Stimulated activated CD4-positive, alpha-beta T cell treated with anti-CD3 and anti-CD28 coated beads, Interleukin-12 subunit alpha, Interleukin-12 subunit beta, amount 100 ng/mL, for 24 hours (primary cell): Measurements from ENCODE around the gene TLCD3B.

Experiments used
- DNase-seq, 2 experiments: peaks; one replicate each; pipeline ENCODE4 v3.0.0-alpha.2; 2020; ENCODE audit warnings: low read depth in 2 of 2

TLCD3B gene, protein sequence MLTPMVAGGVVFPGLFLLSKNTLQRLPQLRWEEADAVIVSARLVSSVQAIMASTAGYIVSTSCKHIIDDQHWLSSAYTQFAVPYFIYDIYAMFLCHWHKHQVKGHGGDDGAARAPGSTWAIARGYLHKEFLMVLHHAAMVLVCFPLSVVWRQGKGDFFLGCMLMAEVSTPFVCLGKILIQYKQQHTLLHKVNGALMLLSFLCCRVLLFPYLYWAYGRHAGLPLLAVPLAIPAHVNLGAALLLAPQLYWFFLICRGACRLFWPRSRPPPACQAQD

GRCh38 chr16:30030841-30031413 lies at the start of gene TLCD3B:
Gene TLCD3B (minus strand): TSS chr16:30031271. CDS start chr16:30030527, 744 bp downstream.
- no peak for DNase-seq

DNA sequence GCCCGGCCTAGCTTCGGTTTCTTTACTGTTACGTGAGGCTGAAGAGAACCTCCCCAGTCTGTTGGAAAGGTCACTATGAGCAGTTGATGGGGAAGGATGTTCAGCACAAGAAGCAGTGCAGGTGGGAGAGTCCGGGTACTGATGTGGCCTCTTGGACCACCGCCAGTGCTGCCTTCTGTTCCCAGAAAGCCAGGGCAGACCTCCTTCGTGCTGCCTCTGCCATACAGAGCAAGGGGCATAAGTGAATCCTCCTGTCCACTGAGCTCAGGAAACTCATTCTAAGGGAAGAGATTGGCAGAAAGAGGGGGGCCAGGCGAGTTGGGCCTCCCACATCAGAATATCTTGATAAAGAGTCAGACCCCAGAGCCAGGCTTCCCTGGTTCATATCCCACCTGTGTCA lies 48.4 kb upstream of the TLCD3B start:
- no peak for DNase-seq

- DNase-seq = no peak
These were observed 47.7 kb upstream of the TLCD3B start for GRCh38 chr16:30078744-30079143.

- DNase-seq = no peak
These were observed 46.6 kb upstream of the TLCD3B start for GRCh38 chr16:30077656-30078055.

- no peak for DNase-seq
These were observed 45.3 kb upstream of the TLCD3B start for GRCh38 chr16:30076276-30076791.

GRCh38 chr16:30075503-30076275 lies 44.6 kb upstream of the TLCD3B start, which contains the start of gene PPP4C:
Gene PPP4C (plus strand): TSS chr16:30075994. CDS start chr16:30076378, 384 bp downstream.
- peak; percentile 77 to 91 for DNase-seq

GRCh38 chr16:30070490-30070889 lies 39.4 kb upstream of the TLCD3B start:
- no peak for DNase-seq

GRCh38 chr16:30069611-30070462 lies 38.8 kb upstream of the TLCD3B start:
- no peak for DNase-seq

GRCh38 chr16:30068750-30069610 lies 37.9 kb upstream of the TLCD3B start:
- DNase-seq = no peak

DNA sequence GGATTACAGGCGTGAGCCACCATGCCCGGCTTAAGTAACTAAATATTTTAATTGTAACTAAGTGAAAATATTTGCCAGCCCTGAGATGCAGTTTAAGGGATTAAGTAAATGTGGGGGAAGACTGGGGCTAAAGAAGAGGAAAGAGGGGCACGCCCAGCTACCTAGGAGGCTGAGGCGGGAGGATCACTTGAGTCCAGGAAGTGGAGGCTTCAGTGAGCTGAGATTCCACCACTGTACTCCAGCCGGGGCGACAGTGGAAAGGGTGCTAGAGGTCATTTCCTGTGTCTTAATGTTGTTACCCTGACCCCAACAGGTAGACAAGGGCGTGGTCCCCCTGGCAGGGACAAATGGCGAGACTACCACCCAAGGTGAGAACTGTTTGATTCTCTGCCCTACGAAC lies 37.3 kb upstream of the TLCD3B start:
- DNase-seq = no peak

GRCh38 chr16:30067584-30067916 lies 36.5 kb upstream of the TLCD3B start:
- DNase-seq = no peak

DNA sequence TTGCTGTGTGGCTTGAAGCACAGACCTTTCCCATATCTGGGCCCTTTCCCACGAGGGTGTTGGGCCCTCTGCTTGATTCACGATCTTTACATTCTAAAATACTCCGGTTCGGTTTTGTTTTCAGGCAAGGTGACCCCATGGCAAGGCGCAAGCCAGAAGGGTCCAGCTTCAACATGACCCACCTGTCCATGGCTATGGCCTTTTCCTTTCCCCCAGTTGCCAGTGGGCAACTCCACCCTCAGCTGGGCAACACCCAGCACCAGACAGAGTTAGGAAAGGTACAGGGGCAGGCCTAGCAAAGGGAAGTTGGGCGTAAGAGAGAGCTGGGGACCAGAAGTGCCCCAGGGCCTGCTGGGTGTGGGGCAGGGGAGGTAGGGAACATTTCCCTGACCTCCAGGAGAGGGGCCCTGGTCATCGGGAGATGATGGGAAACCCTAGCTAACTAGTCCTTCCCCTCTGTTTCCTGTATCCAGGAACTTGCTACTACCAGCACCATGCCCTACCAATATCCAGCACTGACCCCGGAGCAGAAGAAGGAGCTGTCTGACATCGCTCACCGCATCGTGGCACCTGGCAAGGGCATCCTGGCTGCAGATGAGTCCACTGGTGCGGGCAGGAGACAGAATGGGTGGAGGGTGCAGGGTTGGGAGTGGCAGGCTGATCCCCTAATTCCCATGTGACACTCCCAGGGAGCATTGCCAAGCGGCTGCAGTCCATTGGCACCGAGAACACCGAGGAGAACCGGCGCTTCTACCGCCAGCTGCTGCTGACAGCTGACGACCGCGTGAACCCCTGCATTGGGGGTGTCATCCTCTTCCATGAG lies 35.9 kb upstream of the TLCD3B start:
- DNase-seq = no peak

GRCh38 chr16:30065943-30066760 lies 35.1 kb upstream of the TLCD3B start:
- DNase-seq = no peak

GRCh38 chr16:30065102-30065942 lies 34.3 kb upstream of the TLCD3B start, which contains the start of gene ALDOA:
Gene ALDOA (plus strand): TSS chr16:30065760. CDS start chr16:30066898, 1,138 bp downstream.
- peak; percentile 93 to 99 for DNase-seq

DNA sequence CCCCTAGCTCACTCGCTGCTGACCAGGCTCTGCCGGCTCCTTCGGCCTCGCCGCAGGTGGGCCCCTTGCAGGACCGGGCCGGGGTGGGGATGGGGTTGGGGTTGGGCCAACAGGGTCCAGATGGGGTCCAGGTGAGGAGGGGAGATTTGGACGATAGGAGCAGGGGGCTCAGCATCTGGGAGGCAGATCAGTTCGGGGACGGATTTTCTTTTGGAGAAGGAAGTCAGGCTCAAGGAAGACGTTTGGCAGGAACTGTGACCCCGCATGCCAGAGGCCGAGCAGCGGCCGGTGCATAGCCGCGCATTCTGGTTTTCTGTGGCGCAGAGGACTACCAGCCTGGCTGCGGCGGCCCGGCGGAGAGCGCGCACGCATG lies 33.6 kb upstream of the TLCD3B start:
- no peak for DNase-seq

DNA sequence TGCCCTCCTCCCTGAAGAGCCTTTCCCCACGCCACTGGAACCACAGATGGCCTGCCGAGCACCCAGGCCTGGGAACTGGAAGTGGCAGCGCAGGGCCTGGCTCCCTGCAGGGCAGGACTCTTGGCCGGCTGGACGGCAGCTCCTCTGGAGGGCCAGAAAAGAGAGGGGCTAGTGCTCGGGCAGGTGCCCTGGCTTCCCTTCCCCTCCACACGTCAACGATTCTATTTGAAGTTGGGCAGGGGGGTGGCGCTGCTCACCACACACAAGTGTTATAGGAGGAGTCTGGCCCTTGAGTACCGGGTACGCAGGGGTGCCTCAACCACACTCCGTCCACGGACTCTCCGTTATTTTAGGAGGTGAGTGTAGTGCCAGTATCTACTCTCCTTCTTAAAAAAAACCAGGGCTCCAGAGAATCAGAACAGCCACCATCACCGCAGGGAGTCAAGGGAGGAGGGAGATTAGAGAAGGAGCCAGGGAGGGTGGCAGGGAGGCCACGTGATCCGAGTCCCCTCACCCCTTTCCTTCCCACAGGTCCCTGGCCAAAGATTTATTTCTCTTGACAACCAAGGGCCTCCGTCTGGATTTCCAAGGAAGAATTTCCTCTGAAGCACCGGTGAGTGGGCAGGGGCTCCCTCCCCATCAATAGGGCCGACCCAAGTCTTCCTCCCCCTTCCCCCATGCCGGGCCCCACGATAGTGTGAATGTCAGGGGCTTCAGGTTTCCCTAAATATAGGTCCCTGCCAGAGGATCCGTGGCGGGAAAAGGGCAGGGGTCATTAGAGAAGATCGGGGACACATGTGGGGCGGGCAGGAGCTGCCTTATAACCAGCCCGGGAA lies 33.0 kb upstream of the TLCD3B start:
- DNase-seq = peak; percentile 59 to 72

DNA sequence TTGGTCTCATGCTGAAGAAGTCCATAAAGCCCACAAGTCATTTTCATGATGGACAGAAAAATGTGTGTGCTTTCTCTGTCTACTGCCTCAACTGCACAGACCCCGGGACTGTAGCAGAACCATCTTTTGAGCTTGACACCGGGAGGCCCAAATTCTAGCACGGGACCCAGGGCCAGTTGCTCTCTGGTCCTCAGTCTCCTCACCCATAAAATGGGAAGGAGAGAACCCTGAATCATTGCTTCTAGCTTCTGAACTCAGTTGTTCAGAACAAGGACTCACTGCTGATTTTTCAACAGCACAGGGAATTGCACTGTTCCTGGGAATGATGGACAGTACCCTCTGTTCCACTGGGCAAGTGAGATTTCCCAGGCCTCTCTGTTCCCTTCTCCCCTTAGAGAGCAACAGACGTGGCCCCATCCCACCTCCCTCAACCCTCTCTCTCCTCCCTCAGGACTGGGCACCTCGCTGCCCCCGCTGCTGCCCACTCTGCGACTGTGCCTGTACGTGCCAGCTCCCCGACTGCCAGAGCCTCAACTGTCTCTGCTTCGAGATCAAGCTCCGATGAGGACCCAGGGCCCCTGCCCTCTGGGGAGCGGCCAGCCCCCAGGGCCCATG lies 32.3 kb upstream of the TLCD3B start:
- DNase-seq = no peak
